Measurements from ENCODE around the gene NPSR1. TPM values are rescaled to one million over a fixed set of nuclear protein-coding genes. Genes with fewer than 3 reads are reported as not detected.
"Not testable (repeated sequence)": the region's sequence is repeated elsewhere in the genome, so short reads cannot be mapped to it uniquely, and the experiment has no call there.

NPSR1 gene
- total and polyA plus RNA-seq, 4 donors: not detected

DNA sequence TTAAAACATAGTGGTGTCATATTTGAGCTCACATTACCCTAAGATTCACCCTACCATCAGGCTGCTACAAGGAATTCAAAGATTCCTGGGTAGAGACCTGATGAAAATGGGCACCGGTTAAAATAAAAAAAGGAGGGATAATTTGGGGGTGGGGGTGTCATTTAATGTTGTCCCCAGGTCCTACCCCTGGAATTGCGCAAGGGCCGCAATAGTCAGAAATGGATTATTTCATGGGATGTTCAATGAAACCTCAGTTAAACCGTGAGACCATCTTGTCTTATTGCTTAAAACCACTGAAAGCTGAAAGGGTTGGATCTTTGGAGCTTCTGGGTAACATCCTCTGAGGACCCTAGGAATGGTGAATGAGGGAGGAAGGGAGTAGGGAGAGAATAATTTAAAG is 216.3 kb downstream of the NPSR1 start:
- H3K36me3 ChIP-seq (ENCODE audit: control insufficient read depth in 1 of 2, insufficient read depth in 2 of 2, low read length in 1 of 2); H3K9me3 ChIP-seq (ENCODE audit: control insufficient read depth, low read length); DNase-seq; H3K4me3 ChIP-seq (ENCODE audit: low read length in 2 of 2); ATAC-seq (ENCODE audit: low FRiP score); intact Hi-C loops (cut with DNase I); H3K4me1 ChIP-seq (ENCODE audit: control insufficient read depth in 1 of 2, insufficient read depth in 2 of 2, low read length in 2 of 2); H3K27ac ChIP-seq (ENCODE audit: low read depth in 1 of 2, low read length in 2 of 2); H3K27me3 ChIP-seq (ENCODE audit: control insufficient read depth in 1 of 2, insufficient read depth in 2 of 2, low read length in 1 of 2): not testable (repeated sequence)
- WGBS, 2 donors: 93 to 94% methylated on average over 4 of the region's 4 CpGs

DNA sequence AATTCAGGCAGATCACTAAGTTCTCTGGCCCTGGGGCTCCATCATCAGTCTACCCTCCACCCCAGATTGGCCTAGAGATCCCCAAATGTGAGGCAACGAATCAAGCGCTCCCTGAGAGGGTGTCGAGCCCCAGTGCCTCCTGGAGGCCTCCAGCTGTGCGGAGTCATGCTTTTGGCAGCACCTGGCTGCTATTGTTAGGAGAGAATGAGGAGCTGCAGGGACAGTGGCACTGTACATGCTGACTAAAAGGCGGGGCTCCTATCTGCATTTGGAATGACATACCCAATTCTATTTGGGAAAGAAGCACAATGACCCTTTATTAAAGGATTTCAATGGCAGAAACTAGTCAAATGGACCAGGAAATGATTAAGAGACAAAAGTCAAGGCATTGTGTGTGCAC is 217.5 kb downstream of the NPSR1 start:
- DNase-seq (no peak), ATAC-seq (ENCODE audit: low FRiP score) (no peak)
- H3K36me3 ChIP-seq (ENCODE audit: control insufficient read depth in 1 of 2, insufficient read depth in 2 of 2, low read length in 1 of 2): no peaks in the 10 kb centered on the region
- no peak overlapping the region for H3K4me3 ChIP-seq (ENCODE audit: low read length in 2 of 2)
- no peak overlapping the region for H3K27ac ChIP-seq (ENCODE audit: low read depth in 1 of 2, low read length in 2 of 2)
- intact Hi-C loops (cut with DNase I): no loop called here
- H3K27me3 ChIP-seq (ENCODE audit: control insufficient read depth in 1 of 2, insufficient read depth in 2 of 2, low read length in 1 of 2): no peaks in the 10 kb centered on the region
- peaks cover 4% of the 10 kb centered on the region for H3K9me3 ChIP-seq (ENCODE audit: control insufficient read depth, low read length)
- WGBS, 2 donors: 78 to 90% methylated on average over 5 of the region's 5 CpGs
- H3K4me1 ChIP-seq (ENCODE audit: control insufficient read depth in 1 of 2, insufficient read depth in 2 of 2, low read length in 2 of 2): no peaks in the 10 kb centered on the region

GRCh38 chr7:34878944-34879735 is 221.1 kb downstream of the NPSR1 start:
- 67 to 69% methylated on average over 8 of the region's 8 CpGs for WGBS, 2 donors
- not testable (repeated sequence) for DNase-seq

GRCh38 chr7:34879871-34880270 is 221.9 kb downstream of the NPSR1 start:
- 54 to 63% methylated on average over 2 of the region's 2 CpGs for WGBS, 2 donors
- intact Hi-C loops (cut with DNase I): no loop called here
- no peaks in the 10 kb centered on the region for H3K36me3 ChIP-seq (ENCODE audit: control insufficient read depth in 1 of 2, insufficient read depth in 2 of 2, low read length in 1 of 2)
- H3K4me3 ChIP-seq (ENCODE audit: low read length in 2 of 2): no peak overlapping the region
- no peak for DNase-seq
- no peaks in the 10 kb centered on the region for H3K27me3 ChIP-seq (ENCODE audit: control insufficient read depth in 1 of 2, insufficient read depth in 2 of 2, low read length in 1 of 2)
- ATAC-seq (ENCODE audit: low FRiP score): no peak
- no peak overlapping the region for H3K27ac ChIP-seq (ENCODE audit: low read depth in 1 of 2, low read length in 2 of 2)
- H3K9me3 ChIP-seq (ENCODE audit: control insufficient read depth, low read length): peaks cover 5% of the 10 kb centered on the region
- no peaks in the 10 kb centered on the region for H3K4me1 ChIP-seq (ENCODE audit: control insufficient read depth in 1 of 2, insufficient read depth in 2 of 2, low read length in 2 of 2)

More at GRCh38 chr7:34878944-34879735, 221.1 kb downstream of the NPSR1 start:
- H3K9me3 ChIP-seq (ENCODE audit: control insufficient read depth, low read length); intact Hi-C loops (cut with DNase I); H3K27me3 ChIP-seq (ENCODE audit: control insufficient read depth in 1 of 2, insufficient read depth in 2 of 2, low read length in 1 of 2); H3K4me3 ChIP-seq (ENCODE audit: low read length in 2 of 2); H3K4me1 ChIP-seq (ENCODE audit: control insufficient read depth in 1 of 2, insufficient read depth in 2 of 2, low read length in 2 of 2); H3K36me3 ChIP-seq (ENCODE audit: control insufficient read depth in 1 of 2, insufficient read depth in 2 of 2, low read length in 1 of 2); H3K27ac ChIP-seq (ENCODE audit: low read depth in 1 of 2, low read length in 2 of 2): not testable (repeated sequence)
- peak; percentile 12 for ATAC-seq (ENCODE audit: low FRiP score)

DNA sequence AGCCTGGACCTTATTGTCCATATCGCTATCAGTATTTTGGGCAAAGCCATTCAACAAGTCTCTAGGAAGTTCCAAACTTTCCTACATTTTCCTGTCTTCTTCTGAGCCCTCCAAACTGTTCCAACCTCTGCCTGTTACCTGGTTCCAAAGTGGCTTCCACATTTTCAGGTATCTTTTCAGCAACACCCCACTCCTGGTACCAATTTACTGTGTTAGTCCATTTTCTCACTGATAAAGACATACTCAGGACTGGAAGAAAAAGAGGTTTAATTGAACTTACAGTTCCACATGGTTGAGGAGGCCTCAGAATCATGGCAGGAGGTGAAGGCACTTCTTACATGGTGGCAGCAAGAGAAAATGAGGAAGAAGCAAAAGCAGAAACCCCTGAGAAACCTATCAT is 225.8 kb downstream of the NPSR1 start:
- WGBS, 2 donors: 88 to 92% methylated on average over 1 of the region's 1 CpG
- ATAC-seq (ENCODE audit: low FRiP score); H3K27ac ChIP-seq (ENCODE audit: low read depth in 1 of 2, low read length in 2 of 2); H3K36me3 ChIP-seq (ENCODE audit: control insufficient read depth in 1 of 2, insufficient read depth in 2 of 2, low read length in 1 of 2); H3K9me3 ChIP-seq (ENCODE audit: control insufficient read depth, low read length); H3K27me3 ChIP-seq (ENCODE audit: control insufficient read depth in 1 of 2, insufficient read depth in 2 of 2, low read length in 1 of 2); intact Hi-C loops (cut with DNase I); DNase-seq; H3K4me3 ChIP-seq (ENCODE audit: low read length in 2 of 2); H3K4me1 ChIP-seq (ENCODE audit: control insufficient read depth in 1 of 2, insufficient read depth in 2 of 2, low read length in 2 of 2): not testable (repeated sequence)

DNA sequence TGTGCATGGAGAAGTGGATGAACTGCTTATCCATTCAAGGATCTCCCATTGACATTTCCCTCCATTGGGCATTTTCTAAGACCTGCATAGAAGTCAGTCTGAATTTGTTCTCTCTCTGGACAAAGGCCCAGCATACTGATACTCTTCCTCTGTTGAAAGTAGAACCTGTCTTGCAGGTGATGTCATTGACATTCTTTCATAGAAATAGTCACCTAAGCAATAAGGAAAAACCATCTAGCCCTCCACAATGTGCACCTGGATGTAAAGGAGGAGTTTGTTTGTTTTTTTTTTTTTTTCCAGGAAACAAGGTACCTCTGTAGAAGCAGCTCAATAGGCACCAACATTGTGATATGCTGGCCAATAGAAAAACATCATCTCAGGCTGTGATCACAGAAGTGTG is 228.8 kb downstream of the NPSR1 start:
- Histone ChIP-seq H3K36me3 (ENCODE audit: control insufficient read depth in 1 of 2, insufficient read depth in 2 of 2, low read length in 1 of 2) (no peaks in the 10 kb centered on the region), H3K27me3 (ENCODE audit: control insufficient read depth in 1 of 2, insufficient read depth in 2 of 2, low read length in 1 of 2) (peaks cover 0 to 2% of the 10 kb centered on the region in 2 donors), H3K9me3 (ENCODE audit: control insufficient read depth, low read length) (peaks cover 4% of the 10 kb centered on the region), H3K4me3 (ENCODE audit: low read length in 2 of 2) (no peak overlapping the region), H3K27ac (ENCODE audit: low read depth in 1 of 2, low read length in 2 of 2) (no peak overlapping the region), H3K4me1 (ENCODE audit: control insufficient read depth in 1 of 2, insufficient read depth in 2 of 2, low read length in 2 of 2) (no peaks in the 10 kb centered on the region)
- no peak for ATAC-seq (ENCODE audit: low FRiP score)
- DNase-seq: no peak
- intact Hi-C loops (cut with DNase I): no loop called here

DNA sequence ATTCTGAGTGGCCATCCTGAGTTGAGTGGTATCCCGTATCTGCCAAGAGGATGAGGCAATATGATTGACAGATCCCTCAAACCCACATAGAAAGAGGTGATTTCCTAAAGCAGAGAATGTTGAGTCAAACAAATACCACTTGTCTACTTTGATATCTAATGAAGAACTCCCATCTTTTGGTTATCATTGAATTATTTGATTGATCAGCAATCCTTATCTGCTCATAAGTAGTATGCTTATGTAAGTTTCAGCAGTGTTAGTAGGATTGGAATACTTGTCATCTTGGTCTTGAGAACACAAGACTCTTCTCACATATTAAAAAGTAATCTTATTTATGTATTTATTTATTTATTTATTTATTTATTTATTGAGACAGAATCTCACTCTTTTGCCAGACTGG is 231.9 kb downstream of the NPSR1 start:
- Histone ChIP-seq H3K4me3 (ENCODE audit: low read length in 2 of 2) (no peak overlapping the region), H3K27me3 (ENCODE audit: control insufficient read depth in 1 of 2, insufficient read depth in 2 of 2, low read length in 1 of 2) (peaks cover 0 to 2% of the 10 kb centered on the region in 2 donors), H3K27ac (ENCODE audit: low read depth in 1 of 2, low read length in 2 of 2) (no peak overlapping the region), H3K9me3 (ENCODE audit: control insufficient read depth, low read length) (peaks cover 2% of the 10 kb centered on the region), H3K36me3 (ENCODE audit: control insufficient read depth in 1 of 2, insufficient read depth in 2 of 2, low read length in 1 of 2) (no peaks in the 10 kb centered on the region), H3K4me1 (ENCODE audit: control insufficient read depth in 1 of 2, insufficient read depth in 2 of 2, low read length in 2 of 2) (no peaks in the 10 kb centered on the region)
- 81 to 85% methylated on average over 1 of the region's 1 CpG for WGBS, 2 donors
- ATAC-seq (ENCODE audit: low FRiP score) (no peak), DNase-seq (no peak)
- intact Hi-C loops (cut with DNase I): no loop called here

- Histone ChIP-seq H3K9me3 (ENCODE audit: control insufficient read depth, low read length) (peaks cover 9% of the 10 kb centered on the region), H3K4me1 (ENCODE audit: control insufficient read depth in 1 of 2, insufficient read depth in 2 of 2, low read length in 2 of 2) (no peaks in the 10 kb centered on the region), H3K27ac (ENCODE audit: low read depth in 1 of 2, low read length in 2 of 2) (no peak overlapping the region), H3K27me3 (ENCODE audit: control insufficient read depth in 1 of 2, insufficient read depth in 2 of 2, low read length in 1 of 2) (no peaks in the 10 kb centered on the region), H3K36me3 (ENCODE audit: control insufficient read depth in 1 of 2, insufficient read depth in 2 of 2, low read length in 1 of 2) (no peaks in the 10 kb centered on the region), H3K4me3 (ENCODE audit: low read length in 2 of 2) (no peak overlapping the region)
- DNase-seq (no peak), ATAC-seq (ENCODE audit: low FRiP score) (no peak)
- intact Hi-C loops (cut with DNase I): no loop called here
These were observed 237.2 kb downstream of the NPSR1 start for GRCh38 chr7:34895202-34895601.
